Testis (tissue), 3 donors: ENCODE results near the gene ANKRD12. TPM values are rescaled to one million over a fixed set of nuclear protein-coding genes. Genes with fewer than 3 reads are reported as not detected.

Source experiments
- DNase-seq: peaks from one replicate; pipeline ENCODE4 v3.0.0-alpha.2; 2019
- H3K27ac ChIP-seq, 2 donors: fragments of 200-600 bp; sonication (generic); one replicate each; pipeline ENCODE4 v1.5.1; 2019
- H3K27me3 ChIP-seq: fragments of 200-600 bp; sonication (generic); one replicate; pipeline ENCODE4 v1.5.1; 2019
- H3K36me3 ChIP-seq: fragments of 200-600 bp; sonication (generic); one replicate; pipeline ENCODE4 v1.5.1; 2017; ENCODE audit warnings: low read depth; ENCODE audit errors: missing control alignments
- H3K4me1 ChIP-seq: fragments of 200-600 bp; sonication (generic); one replicate; pipeline ENCODE4 v1.5.1; 2019
- H3K4me3 ChIP-seq, 2 donors: fragments of 200-600 bp; sonication (generic); one replicate each; pipeline ENCODE4 v1.5.1; 2017 to 2019
- H3K9me3 ChIP-seq: fragments of 200-600 bp; sonication (generic); one replicate; pipeline ENCODE4 v1.5.1; 2017
- CTCF ChIP-seq, 3 experiments: fragments of 450-650 bp in 2 of 3; fragments of 200-600 bp in 1 of 3; sonication (generic) in 1 of 3; IDR thresholded peaks; one replicate each; pipeline ENCODE4 v1.5.1; 2016 to 2019; ENCODE audit warnings: antibody characterized with exemption in 3 of 3, mild to moderate bottlenecking in 2 of 3, moderate library complexity in 1 of 3
- POLR2A ChIP-seq: fragments of 450-650 bp; IDR thresholded peaks from one replicate; pipeline ENCODE4 v1.6.1; 2017; ENCODE audit warnings: antibody characterized with exemption, mild to moderate bottlenecking, moderate library complexity
- WGBS, 2 donors: methylation state at CpG; one replicate each; pipeline ENCODE4 v1.1.5; 2018; 5-methylcytosine and 5-hydroxymethylcytosine counted together
- intact Hi-C: fragments of 100-400 bp; cut with DNase I; formaldehyde crosslinking; loops from one replicate; pipeline ENCODE4 v1.15.1; 2023; ENCODE audit warnings: low total_unique reads
- polyA plus RNA-seq: library from polyadenylated mRNA; stranded (reverse); fragments of 350-450 nt; fragmentation: Illumina TruSeq; extraction: RNeasy Lipid Tissue Mini Kit (QIAGEN cat#74804); gene quantifications from one replicate; pipeline ENCODE4 v1.2.3, GENCODE V29; 2014; ENCODE audit warnings: low read depth, low replicate concordance; ENCODE audit not compliant: insufficient read depth
- total RNA-seq, 2 donors: library from RNA; depleted of rRNA; stranded (reverse); fragments of >200 nt; gene quantifications; one replicate each; pipeline ENCODE4 v1.2.3, GENCODE V29; 2016

Gene ANKRD12
- total and polyA plus RNA-seq, 3 donors from 2014 or later = 4.5 to 59.7 (median 58.5) TPM

- TF ChIP-seq POLR2A = no peak
- TF ChIP-seq CTCF (IDR thresholded peaks at IDR 0.05) = no peak
- Histone ChIP-seq H3K4me3 (no peak overlapping the region), H3K4me1 (no peaks in the 10 kb centered on the region), H3K36me3 (no peaks in the 10 kb centered on the region), H3K9me3 (no peaks in the 10 kb centered on the region), H3K27ac (no peak overlapping the region), H3K27me3 (no peaks in the 10 kb centered on the region)
- DNase-seq = no peak
- intact Hi-C loops = no loop called here
- WGBS, 2 donors = 86% methylated on average over 3 of the region's 3 CpGs
Observed at GRCh38 chr18:9096007-9096371, 40.6 kb upstream of the ANKRD12 start.

DNA sequence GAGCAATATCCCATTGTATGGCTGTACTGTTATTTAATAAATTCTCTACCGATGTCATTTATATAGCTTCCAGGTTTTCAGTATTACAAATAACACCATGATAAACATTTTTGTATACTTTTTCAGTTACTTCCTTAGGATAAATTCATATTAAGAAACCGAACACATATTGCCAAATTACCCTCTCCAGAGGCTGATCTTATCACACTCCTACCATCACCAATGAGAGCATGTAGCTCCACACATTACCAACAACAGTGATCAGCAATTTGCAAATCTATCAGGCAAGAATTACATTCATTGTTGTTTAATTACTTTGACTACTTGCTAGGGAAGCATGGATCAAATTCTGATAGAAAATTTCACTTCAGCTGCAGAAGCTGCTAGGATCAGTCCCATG lies 39.9 kb upstream of the ANKRD12 start:
- H3K9me3 ChIP-seq = no peaks in the 10 kb centered on the region
- TF ChIP-seq CTCF (IDR thresholded peaks at IDR 0.05) = no peak
- TF ChIP-seq POLR2A = no peak
- no peak for DNase-seq
- WGBS, 2 donors = 86 to 87% methylated on average over 2 of the region's 2 CpGs
- no peaks in the 10 kb centered on the region for H3K36me3 ChIP-seq
- no peaks in the 10 kb centered on the region for H3K4me1 ChIP-seq
- H3K27me3 ChIP-seq = no peaks in the 10 kb centered on the region
- intact Hi-C loops = no loop called here
- H3K4me3 ChIP-seq = no peak overlapping the region
- no peak overlapping the region for H3K27ac ChIP-seq

- WGBS, 2 donors = 77 to 78% methylated on average over 2 of the region's 2 CpGs
- Histone ChIP-seq H3K27me3 (no peaks in the 10 kb centered on the region), H3K4me3 (no peak overlapping the region), H3K9me3 (no peaks in the 10 kb centered on the region), H3K27ac (no peak overlapping the region), H3K4me1 (peaks cover 4% of the 10 kb centered on the region), H3K36me3 (no peaks in the 10 kb centered on the region)
- no peak for DNase-seq
- intact Hi-C loops = no loop called here
- TF ChIP-seq POLR2A (no peak), CTCF (IDR thresholded peaks at IDR 0.05) (no peak)
Observed at GRCh38 chr18:9097349-9097748, 39.2 kb upstream of the ANKRD12 start.

- peaks cover 25% of the 10 kb centered on the region for H3K4me1 ChIP-seq
- TF ChIP-seq CTCF (IDR thresholded peaks at IDR 0.05) = no peak
- no peak for TF ChIP-seq POLR2A
- no peak overlapping the region for H3K27ac ChIP-seq
- no peaks in the 10 kb centered on the region for H3K36me3 ChIP-seq
- H3K27me3 ChIP-seq = no peaks in the 10 kb centered on the region
- no peaks in the 10 kb centered on the region for H3K9me3 ChIP-seq
- no peak for DNase-seq
- peak overlapping the region in 1 of 2 donors; percentile 10 for H3K4me3 ChIP-seq
- 51 to 65% methylated on average over 3 of the region's 3 CpGs for whole genome bisulfite sequencing, 2 donors
- intact Hi-C loops = no loop called here
Observed at GRCh38 chr18:9100796-9101195, 35.8 kb upstream of the ANKRD12 start.

- TF ChIP-seq CTCF (IDR thresholded peaks at IDR 0.05) (no peak), POLR2A (no peak)
- DNase-seq = no peak
- Histone ChIP-seq H3K27me3 (no peaks in the 10 kb centered on the region), H3K27ac (peak overlapping the region; percentile 93 to 97), H3K4me1 (peaks cover 35% of the 10 kb centered on the region), H3K4me3 (peak overlapping the region; percentile 79 to 87), H3K9me3 (no peaks in the 10 kb centered on the region), H3K36me3 (no peaks in the 10 kb centered on the region)
- intact Hi-C loops = loop anchor here (1.0 kb wide), 1 partner anchor 34 kb away; the partner anchor contains the start of gene ANKRD12
- WGBS, 2 donors = 0 to 1% methylated on average over 10 to 17 of the region's 17 CpGs
Observed at GRCh38 chr18:9101730-9102507, 34.7 kb upstream of the ANKRD12 start.
